IPS-11a (cell line): Measurements from ENCODE around the gene CDC42SE2.
"Not testable (repeated sequence)": the region's sequence is repeated elsewhere in the genome, so short reads cannot be mapped to it uniquely, and the experiment has no call there.

Experiments
- H3K4me3 ChIP-seq: one replicate; pipeline ENCODE4 v1.5.1; 2013; ENCODE audit warnings: low read depth, low read length, control low read depth

Gene CDC42SE2

GRCh38 chr5:131277875-131278740 lies 14.3 kb downstream of the CDC42SE2 start:
- no peak overlapping the region for H3K4me3 ChIP-seq

GRCh38 chr5:131278741-131279124 lies 14.9 kb downstream of the CDC42SE2 start:
- H3K4me3 ChIP-seq: not testable (repeated sequence)

- no peak overlapping the region for H3K4me3 ChIP-seq
Measured at GRCh38 chr5:131279204-131279603, 15.4 kb downstream of the CDC42SE2 start.

DNA sequence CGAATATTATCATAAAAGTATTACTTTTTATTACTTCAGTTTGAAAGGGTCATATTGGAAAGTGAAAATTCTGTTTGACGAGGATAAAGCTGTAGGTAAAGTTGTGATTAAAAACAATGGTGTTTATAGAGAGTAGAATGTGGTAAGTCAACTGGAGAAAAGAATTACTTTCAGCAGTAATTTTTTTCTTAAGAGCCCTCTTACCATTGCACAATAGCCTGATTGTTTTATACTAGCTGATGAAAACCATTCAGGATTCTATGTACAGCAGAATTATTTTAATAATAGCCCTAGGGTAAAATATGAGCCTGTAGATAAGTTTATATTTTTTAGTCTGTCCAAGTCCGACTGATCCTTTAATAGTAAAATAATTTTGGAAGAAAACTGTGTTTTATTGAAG lies 16.6 kb downstream of the CDC42SE2 start:
- no peak overlapping the region for H3K4me3 ChIP-seq

GRCh38 chr5:131281133-131281867 lies 17.4 kb downstream of the CDC42SE2 start:
- no peak overlapping the region for H3K4me3 ChIP-seq

DNA sequence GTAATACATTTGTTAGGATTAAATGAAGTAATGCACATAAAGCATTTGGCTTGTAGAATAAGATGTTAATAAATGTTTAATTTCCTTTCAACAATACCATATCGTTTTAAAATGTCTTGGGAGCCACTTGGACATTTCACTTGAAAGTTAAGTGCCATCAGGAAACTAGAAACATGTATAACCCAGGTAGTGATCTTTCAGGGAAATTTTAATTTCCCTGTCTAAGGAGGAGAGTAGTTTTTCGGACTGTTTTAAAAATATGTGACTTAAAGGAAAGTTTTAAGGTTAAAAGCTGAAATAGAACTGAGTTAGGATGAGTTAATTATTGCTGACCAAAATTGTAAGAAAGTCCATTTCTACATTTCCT lies 18.0 kb downstream of the CDC42SE2 start:
- no peak overlapping the region for H3K4me3 ChIP-seq

DNA sequence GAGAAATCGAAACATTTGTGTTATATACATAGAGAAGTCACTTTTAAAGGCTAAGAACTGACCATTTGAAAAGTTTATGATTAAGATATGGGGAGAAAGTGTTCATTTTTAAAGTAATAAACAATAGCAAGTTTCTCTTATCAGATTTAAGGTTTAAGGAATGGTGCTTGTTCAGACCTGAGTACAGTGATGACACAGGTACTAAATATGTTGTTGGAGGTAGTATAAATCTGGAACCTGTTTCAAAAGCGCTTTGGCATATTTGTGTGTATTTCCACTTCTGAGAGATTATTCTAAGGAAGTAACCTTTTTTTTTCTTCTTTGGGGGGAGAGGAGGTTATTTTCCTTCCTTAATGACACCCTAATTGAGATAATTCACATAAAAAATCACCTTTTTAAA lies 18.4 kb downstream of the CDC42SE2 start:
- no peak overlapping the region for H3K4me3 ChIP-seq

DNA sequence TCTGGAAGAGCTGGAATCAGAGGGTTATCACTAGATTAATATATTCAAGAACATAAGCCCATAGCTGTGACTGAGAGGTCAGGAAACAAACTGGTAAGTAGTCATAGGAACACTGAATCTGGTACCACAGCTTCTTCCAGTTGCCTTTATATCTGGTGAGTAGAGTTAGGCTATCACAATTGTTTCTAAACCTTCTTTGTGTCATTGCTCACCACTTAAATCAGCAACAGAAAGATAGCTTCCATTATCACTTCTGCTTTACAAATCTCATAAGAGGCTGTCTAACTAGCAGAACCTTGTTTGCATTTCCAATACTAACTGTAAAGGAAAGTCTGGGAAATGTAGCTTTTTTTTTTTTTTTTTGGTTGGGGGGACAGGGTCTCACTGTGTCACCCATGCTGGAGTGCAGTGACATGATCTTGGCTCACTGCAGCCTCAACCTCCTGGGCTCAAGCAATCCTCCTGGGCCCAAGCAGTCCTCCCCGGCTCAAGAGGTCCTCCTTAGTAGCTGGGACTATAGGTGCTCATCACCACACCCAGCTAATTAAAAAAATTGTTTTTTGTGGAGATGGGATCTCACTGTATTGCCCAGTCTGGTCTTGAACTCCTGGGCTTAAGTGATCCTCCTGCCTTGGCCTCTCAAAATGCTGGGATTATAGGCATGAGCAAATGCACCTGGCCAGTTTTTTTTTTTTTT lies 22.0 kb downstream of the CDC42SE2 start:
- H3K4me3 ChIP-seq: no peak overlapping the region

DNA sequence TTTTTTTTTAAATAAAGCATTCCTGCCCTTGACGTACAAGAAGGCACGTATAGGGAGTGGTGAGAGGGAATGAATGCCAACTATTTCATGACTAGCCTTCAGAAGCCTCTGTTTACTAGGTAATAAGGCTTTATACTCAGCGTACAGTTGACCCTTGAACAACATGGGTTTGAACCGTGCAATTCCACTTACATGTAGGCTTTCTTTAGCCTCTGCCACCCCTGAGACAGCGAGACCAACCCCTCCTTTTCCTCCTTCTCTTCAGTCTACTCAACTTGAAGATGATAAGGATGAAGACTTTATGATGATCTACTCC lies 22.5 kb downstream of the CDC42SE2 start:
- H3K4me3 ChIP-seq: no peak overlapping the region

- no peak overlapping the region for H3K4me3 ChIP-seq
Measured at GRCh38 chr5:131288328-131288727, 24.5 kb downstream of the CDC42SE2 start.

GRCh38 chr5:131289738-131290137 lies 25.9 kb downstream of the CDC42SE2 start:
- no peak overlapping the region for H3K4me3 ChIP-seq

GRCh38 chr5:131296213-131296672 lies 32.4 kb downstream of the CDC42SE2 start:
- no peak overlapping the region for H3K4me3 ChIP-seq

DNA sequence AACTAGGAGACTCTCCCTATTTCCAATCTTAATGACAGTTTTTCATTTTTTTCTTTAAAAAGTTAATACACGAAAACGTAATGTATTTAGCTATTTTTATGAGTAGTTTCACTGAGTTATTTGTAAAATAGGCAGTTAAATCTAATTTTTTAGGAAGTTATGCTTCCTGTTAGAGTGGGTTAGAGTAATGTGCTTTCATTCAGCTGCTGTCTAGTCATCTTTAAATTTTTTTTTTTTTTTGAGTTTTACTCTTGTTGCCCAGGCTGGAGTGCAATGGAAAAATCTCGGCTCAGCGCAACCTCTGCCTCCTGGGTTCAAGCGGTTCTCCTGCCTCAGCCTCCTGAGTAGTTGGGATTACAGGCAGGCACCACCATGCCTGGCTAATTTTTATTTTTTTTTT lies 34.0 kb downstream of the CDC42SE2 start:
- H3K4me3 ChIP-seq: no peak overlapping the region

DNA sequence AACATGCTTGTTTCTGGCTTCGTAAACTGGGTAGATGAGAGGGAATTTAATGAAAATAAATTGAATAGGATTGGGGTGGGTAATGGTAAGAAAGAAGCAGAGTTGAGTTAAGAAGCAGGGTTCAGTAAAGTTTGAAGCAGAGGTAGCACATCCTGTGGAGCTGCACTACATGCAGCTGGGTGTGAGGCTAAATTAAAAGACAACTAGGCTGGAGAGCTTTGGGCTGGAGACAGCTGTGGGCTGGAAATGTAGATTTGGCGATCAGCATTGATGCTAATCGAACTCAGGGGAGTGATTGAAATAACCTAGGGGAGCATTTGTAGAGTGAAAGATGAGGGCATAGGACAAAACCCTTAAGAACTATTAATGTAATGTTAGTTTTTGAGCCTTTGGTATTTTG lies 35.6 kb downstream of the CDC42SE2 start:
- no peak overlapping the region for H3K4me3 ChIP-seq

DNA sequence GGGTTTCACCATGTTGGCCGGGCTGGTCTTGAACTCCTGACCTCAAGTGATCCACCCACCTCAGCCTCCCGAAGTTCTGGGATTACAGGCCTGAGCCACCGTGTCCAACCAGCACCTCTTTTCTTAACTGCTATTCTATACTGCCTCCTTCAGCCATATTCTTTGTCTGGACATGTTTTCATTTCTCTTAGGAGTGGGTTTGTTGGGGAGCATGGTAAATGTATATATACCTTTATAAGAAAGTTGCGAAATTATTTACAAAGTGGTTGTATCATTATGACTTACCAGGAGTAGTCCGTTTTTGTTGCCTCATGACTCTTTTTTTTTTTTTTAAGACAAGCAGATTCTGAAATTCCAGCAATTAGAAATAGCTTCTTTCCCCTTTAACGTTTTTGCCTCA lies 38.7 kb downstream of the CDC42SE2 start:
- H3K4me3 ChIP-seq: no peak overlapping the region

DNA sequence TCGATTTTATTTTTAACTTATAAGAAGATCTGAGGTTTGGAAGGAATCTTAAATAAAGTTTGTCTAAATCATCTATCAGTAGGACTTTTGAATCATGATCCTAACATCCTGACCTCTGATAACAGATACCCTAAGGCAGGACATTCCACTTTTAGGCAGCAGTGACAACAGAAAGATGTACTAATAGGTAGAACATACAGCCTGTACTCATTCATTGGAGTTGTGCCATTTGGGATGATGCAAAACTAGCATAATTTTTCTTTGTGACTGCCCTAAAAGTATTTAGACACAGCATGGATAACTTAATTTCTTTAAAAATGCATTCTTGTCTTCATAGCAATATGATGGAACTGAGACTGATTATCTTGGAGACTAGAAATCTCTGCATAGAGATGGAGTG lies 39.7 kb downstream of the CDC42SE2 start:
- no peak overlapping the region for H3K4me3 ChIP-seq

DNA sequence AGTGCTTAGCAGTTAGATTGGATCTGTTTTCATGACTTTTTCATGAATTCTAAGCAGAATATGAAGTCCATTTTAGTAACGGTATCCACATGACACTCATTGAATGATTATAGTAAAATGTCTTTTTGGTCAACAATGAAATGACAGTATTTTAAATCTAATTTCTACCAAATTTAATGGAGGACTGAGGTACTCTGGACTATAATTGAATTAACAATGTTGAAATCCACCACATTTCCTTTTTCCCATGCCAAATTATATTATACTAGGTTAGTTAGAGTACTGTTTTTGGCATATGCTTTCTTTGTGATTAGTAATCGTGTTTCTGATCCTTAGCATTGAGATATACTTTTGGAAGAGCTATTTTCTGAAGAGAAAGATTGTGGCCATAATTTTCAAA lies 40.6 kb downstream of the CDC42SE2 start:
- H3K4me3 ChIP-seq: no peak overlapping the region

DNA sequence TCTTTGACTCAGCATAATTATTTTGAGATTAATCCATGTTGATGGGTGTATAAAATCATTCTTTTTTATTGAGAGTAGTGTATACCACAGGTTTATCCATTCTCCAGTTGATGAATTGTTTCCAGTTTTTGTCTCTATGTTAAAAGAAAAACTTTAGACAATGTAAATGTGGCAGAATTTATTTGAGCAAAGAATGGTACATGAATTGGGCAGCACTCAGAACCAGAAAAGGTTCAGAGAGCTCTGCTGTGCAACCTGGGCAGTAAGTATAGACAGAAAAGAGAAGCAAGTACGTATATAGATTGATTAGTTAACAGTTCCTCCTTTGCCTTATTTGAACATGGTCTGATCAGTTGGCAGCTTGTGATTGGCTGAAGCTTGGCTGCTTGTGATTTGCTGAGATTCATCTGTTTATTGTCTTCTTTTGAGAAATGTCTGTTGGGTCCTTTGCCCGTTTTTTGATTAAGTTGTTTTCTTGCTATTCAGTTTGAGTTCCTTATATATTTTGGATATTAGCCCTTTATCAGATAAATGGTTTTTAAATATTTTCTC lies 41.4 kb downstream of the CDC42SE2 start:
- H3K4me3 ChIP-seq: no peak overlapping the region

DNA sequence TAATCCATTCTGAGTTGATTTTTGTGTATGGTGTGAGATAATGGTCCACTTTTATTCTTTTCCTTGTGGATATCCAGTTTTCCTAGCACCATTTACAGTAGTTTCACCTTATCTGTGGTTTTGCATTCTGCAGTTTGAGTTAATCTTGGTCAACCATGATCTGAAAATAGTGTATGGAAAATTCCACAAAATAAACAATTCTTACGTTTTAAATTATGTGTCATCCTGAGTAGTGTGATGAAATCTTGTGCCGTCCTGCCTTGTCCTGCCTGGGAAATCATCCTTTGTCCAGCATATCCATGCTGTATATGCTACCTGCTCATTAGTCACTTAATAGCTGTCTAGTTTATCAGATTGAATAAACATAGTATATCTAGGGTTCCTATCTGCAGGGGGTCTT lies 42.1 kb downstream of the CDC42SE2 start:
- no peak overlapping the region for H3K4me3 ChIP-seq

- H3K4me3 ChIP-seq: not testable (repeated sequence)
Measured at GRCh38 chr5:131312235-131312772, 48.5 kb downstream of the CDC42SE2 start.

DNA sequence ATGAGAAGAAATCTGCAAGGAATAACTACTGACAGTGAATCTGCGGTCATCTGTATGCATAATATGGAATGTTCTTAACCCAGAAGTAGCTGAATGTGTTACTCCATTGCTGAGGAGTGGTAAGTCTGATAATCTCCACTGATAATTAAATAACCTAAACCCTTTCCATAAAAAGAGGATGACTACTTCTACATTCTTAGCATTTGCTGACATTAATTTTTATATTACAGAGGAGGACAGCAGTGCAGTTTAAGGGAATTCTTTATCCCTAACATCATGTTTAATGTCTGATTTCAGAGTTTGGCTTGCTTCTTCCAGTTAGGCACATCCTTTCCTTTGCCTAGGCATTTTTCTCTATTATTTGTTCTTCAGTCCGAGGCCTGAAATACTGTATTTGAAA lies 52.2 kb downstream of the CDC42SE2 start:
- H3K4me3 ChIP-seq: no peak overlapping the region
